Stimulated activated CD8-positive, alpha-beta memory T cell treated with anti-CD3 and anti-CD28 coated beads, Interleukin-2, amount 100 ng/mL, for 48 hours (primary cell): Measurements from ENCODE around the gene LNX1.

Source experiments
- DNase-seq, 2 donors: peaks; one replicate each; pipeline ENCODE4 v3.0.0-alpha.2; 2020; ENCODE audit warnings: low read depth in 2 of 2

LNX1 gene

DNA sequence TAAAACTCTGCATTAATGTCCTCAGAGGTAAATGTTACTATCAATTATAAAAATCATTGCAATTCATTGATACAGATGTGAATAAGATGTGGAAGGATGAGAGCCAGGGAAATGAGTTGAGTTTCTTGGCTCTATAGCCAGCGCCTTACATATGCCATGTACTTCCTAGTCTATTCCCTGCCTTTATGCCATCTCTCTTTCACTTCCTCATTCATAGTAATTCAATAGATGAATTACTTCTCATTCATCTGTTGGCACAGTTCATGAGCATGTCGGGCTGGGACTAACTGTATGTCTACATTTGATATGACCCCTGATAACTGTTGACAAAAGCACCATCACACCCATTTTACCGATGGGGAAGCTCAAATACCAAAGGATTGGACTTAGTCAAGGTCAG is 55.7 kb downstream of the LNX1 start:
- no peak for DNase-seq

GRCh38 chr4:53534684-53535083 is 56.6 kb downstream of the LNX1 start:
- no peak for DNase-seq

GRCh38 chr4:53532521-53532920 is 58.8 kb downstream of the LNX1 start:
- no peak for DNase-seq

GRCh38 chr4:53531585-53532224 is 59.6 kb downstream of the LNX1 start:
- no peak for DNase-seq

GRCh38 chr4:53529025-53529424 is 62.3 kb downstream of the LNX1 start:
- no peak for DNase-seq

DNA sequence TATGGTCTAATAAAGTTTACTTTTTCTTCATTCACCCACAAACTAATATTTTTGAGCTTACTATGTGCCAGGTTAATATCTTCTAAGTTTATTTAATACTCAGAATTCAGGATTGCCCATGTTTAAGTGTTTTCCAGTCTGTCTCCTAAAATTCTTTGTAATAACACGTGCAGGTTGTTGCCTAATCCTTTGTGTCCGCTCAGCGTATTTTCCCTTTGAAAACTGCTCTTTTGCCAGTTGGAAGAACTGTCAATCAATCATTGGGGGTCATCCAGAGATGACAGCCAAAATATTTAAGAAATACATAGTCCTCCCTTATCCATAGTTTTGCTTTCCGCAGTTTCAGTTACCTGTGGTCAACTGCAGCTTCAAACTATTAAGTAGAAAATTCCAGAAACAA is 63.4 kb downstream of the LNX1 start:
- no peak for DNase-seq

DNA sequence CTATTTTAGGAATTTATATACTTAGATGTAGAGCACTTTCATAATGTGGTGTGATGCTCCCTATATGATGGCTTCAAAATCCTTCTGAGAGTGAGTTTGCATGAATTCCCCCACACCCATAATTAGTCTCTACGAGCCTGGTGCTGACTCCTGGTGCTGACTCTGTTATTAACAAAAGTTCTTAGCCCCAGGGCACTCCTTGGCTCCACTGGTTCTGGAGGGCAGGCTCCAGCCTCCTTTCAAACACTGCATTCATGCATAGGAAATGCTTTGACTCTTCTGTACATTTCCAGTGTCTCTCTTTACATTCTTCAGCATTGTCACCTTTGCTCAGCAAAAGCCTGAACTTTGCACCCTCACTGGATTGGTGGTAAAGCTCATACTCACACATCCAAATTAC is 64.0 kb downstream of the LNX1 start:
- no peak for DNase-seq

DNA sequence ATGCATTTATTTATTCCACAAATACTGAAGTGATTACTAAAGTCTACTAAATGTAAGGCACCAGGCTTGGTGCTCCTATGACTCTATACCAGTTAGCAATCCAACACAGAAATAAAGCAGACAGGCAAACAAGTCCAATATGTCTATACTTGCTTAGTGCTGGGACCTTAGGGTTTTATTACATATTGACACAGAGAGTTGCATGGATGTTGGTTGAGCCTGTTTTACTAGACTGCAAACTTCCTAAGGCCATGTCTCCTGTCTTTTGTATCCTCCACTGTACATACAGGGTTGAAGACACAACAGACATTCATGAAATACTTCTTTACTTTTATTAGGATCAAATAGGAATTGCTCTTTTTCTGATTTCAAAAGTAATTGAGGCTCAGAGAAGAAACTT is 69.0 kb downstream of the LNX1 start:
- no peak for DNase-seq

- DNase-seq: no peak
These were observed 71.2 kb downstream of the LNX1 start for GRCh38 chr4:53520116-53520515.

DNA sequence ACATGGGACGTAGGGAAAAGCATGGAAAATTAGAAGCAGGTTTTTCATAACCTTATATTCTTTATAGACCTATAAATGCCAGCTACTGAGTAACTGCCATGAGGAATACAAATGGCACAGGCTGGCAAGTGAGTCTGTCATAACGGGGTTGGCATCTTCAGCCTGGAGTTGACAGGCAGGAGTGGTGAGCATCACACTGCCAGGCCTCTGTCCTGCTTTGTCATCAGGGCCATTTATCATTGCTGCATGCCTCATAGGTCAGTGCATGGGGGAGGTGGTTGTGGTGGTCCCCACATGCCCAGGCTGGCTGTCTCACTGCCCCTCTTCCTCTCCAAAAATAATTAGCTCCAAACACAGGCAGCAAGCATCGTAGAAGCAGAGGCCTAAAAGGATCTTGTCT is 72.5 kb downstream of the LNX1 start:
- no peak for DNase-seq

GRCh38 chr4:53515076-53515475 is 76.2 kb downstream of the LNX1 start:
- DNase-seq: no peak

- DNase-seq: no peak
These were observed 76.8 kb downstream of the LNX1 start for GRCh38 chr4:53514509-53514908.

GRCh38 chr4:53512608-53513007 is 78.7 kb downstream of the LNX1 start:
- DNase-seq: no peak

DNA sequence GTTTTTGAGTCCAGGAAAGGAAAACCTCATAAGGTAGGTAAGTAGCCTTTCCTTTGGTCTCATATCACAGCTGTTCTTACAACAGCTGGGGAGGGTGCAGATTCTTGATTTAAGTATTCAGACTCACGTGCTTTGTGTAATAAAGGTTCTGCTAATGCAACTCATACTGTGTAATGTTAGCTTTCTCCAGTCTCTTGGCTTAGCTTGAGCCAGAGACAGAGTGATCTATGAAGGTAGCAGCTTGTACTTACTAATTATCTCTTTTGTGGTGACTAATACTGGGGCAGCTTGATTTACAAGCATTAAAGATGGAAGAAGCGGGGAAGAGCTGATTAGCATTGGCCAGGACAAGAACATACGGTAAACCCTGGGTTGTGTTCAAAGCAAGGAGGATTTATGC is 80.3 kb downstream of the LNX1 start:
- DNase-seq: no peak

- no peak for DNase-seq
These were observed 81.0 kb downstream of the LNX1 start for GRCh38 chr4:53510321-53510720.

GRCh38 chr4:53508446-53508845 is 82.8 kb downstream of the LNX1 start:
- DNase-seq: no peak

DNA sequence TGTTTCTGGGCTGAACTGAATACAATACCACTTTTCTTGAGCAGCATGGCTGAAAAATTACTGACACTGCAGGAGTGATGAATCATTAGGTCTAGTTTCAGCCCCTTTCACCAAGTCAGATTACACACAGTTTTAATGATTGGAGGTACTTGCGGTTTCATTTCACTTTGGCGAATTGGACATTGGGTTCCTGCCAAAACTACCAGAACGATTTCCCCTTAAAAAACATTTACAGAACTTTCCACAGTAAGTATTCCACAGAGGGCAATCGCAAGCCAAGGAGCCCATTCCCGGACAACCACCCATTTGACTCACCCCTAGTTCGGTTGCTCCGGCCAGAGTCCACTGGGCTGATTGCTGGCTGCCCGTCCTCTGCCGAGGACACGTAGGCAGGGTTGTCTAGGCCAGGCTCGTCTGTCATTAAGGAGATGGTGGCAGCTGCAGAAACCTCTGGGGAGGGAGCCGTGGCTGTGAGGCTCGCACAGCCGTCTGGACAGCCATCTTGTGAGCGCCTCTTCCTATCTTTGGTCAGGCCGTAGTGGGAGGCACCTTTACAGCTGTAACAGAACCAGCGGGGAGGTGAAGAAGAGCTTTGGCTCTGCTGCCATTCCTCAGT is 83.5 kb downstream of the LNX1 start:
- no peak for DNase-seq

- no peak for DNase-seq
These were observed 84.2 kb downstream of the LNX1 start for GRCh38 chr4:53507058-53507457.

DNA sequence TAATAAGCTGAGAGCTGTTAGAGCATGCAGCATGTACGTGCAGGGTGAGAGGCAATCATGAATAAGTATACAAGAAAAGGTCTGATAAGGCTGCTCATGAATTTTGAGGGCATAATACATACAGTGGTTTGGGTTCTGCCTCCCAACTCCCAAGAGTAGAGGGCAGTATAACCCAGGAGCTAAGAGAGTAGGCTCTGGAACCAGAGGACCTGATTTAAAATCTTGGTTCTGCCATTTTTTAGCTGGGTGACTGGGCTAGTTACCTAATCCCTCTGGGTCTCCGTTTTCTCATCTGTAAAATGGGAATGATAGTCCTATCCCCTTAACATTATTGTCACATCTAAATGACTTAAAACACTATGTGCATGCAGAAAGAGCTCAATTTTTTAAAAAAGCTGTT is 85.3 kb downstream of the LNX1 start:
- no peak for DNase-seq

DNA sequence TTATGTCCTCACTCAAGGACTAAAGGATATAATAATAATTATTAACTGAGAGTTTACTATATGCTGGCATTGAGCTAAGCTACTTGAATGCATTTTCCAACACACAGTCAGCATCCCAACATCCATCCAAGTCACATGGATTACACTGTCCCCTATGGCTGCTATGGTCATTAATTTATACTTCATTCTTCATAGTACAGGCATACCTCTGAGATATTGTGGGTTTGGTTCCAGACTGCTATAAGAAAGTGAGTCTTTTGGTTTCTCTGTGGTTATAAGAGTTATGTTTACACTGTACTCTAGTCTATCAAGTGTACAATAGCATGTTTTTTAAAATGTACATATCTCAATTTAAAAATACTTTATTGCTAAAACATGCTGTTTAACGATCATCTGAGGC is 89.2 kb downstream of the LNX1 start:
- DNase-seq: no peak

GRCh38 chr4:53501561-53501960 is 89.7 kb downstream of the LNX1 start:
- no peak for DNase-seq

DNA sequence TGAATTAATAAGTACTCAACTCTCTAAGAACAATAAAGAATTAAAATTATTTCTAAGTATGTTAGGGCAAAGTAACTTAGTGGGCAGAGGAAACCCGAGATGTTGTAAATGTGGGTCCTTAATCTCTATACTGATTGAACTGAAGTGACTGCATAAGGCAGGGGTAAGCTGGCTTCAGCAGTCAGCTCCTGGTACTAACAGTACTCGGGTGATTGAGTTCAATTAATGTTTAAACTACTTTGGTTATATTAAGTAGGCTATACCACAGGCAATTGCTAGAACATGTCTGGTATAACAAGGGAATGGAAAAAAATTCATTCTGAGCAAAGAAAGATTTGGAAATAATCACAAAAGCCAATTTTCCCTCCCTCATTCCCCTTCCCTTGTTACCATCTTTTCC is 90.7 kb downstream of the LNX1 start:
- no peak for DNase-seq

DNA sequence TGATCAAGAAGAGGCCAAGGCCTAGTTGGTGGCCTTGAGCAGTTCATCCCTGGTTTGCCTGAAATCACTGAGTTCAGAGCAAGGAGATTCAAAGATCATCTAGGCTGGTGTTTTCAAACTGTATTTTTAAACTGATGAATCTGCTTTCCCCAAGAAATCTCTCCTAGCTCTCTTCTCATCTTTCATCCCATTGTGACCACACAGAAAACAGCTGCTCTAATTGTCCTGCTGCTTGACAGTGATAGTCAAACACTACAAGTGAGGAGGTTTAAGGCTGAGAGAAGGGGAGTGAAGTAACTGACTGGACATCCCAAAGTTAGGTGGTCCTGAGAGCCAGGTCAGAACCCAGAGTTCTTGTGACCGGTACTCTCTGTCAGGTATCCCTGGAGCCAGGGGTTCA is 91.5 kb downstream of the LNX1 start:
- no peak for DNase-seq

GRCh38 chr4:53498706-53499105 is 92.6 kb downstream of the LNX1 start:
- no peak for DNase-seq
